HG03558 (cell line): ENCODE data around the gene PLXNB1.

Experiments
- ATAC-seq: cut with Tn5 transposase; IDR thresholded peaks from one replicate; pipeline ENCODE4 v1.9.1; 2021; ENCODE audit warnings: moderate number of reproducible peaks; ENCODE audit not compliant: unreplicated experiment; ENCODE audit errors: extremely low read depth

Gene PLXNB1

DNA sequence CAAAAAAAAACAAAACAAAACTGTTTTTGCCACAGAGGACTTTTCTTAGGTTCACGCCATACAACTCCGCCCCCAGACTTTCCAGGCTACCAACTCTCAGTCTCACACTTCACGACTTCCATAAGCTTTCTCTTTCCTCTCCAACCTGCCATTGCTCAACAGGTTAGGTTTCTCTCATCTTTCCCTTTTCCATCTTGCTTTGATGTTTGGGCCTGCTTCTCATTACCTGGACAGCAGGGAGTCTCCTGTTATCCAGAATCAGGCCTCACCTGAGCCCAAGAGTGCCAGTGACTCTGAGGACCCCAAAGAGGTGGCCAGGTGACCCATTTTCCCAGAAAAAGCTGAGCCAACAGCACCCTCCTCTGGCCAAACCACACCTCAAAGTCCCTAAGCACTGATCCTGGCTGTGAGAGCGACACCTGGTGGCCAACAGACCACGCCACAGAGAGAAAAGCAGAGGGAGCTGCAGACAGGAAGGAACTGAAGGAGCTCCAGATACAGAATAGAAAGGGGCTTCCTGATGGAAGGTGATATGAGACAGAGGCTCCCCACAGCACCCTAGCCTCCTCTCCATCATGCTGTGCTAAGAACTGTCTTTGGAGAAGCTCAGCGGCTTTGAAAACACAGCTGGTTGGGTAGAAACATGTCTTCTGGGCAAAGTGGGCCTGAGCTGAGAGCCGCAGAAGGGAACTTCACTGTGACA, 6.0 kb upstream of the PLXNB1 start:
- ATAC-seq = no peak

DNA sequence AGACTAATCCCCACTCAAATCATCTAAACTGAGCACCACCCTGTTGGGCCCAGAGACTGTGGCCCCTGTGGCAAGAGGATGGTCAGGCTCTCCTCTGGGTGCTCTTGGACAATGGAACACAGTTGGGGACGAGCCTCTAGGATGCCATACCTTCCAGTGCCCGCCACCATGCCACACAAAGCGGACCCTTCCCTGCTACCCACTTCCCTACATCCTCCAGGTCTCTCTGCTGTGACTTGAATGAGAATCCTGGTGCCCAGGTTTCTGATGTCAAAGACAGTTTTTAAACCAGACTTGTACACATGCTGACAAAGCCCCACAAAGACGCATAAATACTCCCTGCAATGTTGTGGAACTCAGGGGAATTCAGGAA, 5.3 kb upstream of the PLXNB1 start:
- no peak for ATAC-seq

GRCh38 chr3:48434591-48435222, 4.8 kb upstream of the PLXNB1 start:
- ATAC-seq = no peak

- ATAC-seq = no peak
Observed at GRCh38 chr3:48433472-48434118, 3.7 kb upstream of the PLXNB1 start.

GRCh38 chr3:48432411-48433371, 2.8 kb upstream of the PLXNB1 start:
- ATAC-seq = no peak

DNA sequence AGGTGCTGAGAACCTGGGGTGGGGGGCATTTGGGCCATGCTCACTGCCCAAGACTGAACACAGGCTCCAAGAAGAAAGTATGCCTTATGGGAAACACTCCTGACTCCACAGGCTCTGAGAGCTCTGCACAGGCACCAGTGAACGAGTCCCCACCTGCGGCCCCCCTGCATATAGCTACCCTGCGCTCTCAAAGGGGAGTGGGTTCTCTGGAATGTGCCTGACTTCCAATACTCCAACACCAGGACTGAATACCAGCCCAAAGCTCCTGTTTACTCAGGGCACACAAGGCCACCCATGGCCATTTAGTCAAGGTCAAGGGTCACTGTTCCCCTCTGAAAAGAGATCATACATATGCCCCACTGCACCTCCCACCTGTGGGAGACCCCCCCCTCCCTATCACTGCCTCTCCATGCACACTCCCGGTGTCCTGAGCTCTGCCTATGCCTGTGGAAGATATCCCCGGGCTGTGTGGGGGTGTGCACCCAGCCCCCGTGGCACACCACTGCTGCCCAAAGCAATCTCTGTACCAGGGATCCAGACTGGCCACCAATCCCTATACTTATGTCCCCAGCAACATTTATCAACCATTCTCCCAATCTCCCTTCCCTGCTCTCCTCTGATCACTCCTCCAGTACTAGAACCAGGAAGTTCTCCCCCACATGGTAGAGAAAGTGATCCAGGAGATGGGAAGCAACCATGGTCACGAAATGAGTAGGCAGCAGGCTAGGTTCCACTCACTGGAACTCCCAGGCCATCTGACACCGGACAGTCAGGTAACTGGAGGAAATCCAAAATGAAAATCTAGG, 1.5 kb upstream of the PLXNB1 start:
- ATAC-seq = no peak

DNA sequence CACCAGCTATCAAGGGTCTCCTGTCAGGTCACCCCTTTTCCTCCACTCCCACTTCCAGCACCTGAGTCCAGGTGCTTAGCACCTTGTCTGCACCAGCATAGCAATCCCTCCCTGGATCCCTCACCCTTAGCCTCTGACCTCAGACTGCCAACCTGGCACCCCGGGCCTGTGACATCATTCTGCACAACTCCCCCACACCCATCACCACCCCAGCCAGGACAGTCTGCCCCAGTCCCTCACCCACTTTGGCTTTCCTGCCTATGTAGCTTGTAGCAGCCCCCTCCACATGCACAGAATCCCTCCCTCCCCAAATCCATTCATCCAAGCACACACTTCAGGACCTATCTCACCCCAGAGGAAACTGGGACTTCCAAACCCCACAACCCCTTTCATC, 819 bp upstream of the PLXNB1 start:
- ATAC-seq = no peak

- no peak for ATAC-seq
Observed at GRCh38 chr3:48429317-48429959, 448 bp downstream of the PLXNB1 start.

- ATAC-seq = no peak
Observed at GRCh38 chr3:48428572-48429316, 1.1 kb downstream of the PLXNB1 start.

DNA sequence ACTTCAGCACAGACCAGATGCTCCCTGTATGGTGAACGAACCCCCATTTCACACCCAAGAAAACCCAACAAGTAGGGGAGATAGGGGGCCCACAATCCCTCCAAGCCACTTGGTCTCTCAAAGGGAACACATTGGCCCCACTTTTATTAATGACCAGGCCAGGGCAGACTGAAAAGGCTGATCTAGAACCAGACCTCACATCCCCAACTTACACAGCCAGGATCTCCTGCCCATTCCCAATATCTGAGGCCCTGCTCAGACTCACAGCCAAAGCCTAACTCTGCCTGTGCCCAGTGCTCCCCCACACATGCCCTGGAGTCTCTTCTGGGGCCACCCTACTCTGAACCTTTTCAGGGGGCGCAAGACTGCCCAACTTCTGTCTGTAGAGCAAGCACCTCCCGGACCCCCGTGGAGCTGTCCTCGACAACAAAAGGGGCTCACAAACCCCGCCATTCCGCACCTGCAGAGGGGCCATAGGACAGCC, 1.8 kb downstream of the PLXNB1 start:
- no peak for ATAC-seq

DNA sequence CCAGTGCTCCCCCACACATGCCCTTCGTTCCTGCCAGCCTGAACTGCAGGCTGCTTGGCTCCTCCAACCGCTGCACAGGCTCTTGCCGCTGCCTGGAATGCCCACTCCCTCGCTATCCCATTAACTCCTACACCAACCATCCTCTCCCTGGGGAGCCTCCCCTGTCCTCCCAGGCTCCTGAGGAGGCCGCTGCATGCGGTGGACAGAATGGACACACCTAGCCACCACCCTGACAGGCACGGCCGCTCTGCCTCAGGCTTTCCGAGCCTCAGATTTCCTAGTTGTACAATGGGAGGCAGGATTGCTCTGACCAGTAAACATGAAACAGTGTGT, 2.3 kb downstream of the PLXNB1 start:
- ATAC-seq = no peak

- ATAC-seq = no peak
Observed at GRCh38 chr3:48426944-48427629, 2.8 kb downstream of the PLXNB1 start.

DNA sequence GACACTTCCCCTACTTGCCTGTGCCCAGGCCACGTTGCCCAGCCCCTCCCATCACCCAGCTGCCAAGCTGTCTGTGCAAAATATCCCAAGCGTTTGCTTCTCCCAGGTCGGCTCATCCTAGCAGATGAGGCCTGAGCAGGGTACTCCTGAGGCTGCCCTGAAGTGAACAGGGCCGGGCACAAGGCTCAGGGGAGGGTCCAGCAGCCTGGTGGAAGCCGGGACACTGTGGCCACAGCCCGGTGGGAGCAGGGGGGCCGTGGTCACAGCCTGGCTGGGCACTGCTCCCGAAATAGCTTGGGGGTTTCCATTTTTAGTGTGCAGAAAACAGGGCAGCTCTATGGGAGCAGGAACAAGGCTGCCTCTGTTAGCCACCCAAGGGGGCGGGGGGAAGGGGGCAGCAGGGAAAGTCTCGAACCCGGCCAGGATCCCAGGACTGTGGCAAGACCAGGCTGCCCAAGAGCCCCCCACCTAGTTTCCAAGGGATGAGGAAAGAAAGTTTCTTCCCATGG, 3.4 kb downstream of the PLXNB1 start:
- no peak for ATAC-seq

DNA sequence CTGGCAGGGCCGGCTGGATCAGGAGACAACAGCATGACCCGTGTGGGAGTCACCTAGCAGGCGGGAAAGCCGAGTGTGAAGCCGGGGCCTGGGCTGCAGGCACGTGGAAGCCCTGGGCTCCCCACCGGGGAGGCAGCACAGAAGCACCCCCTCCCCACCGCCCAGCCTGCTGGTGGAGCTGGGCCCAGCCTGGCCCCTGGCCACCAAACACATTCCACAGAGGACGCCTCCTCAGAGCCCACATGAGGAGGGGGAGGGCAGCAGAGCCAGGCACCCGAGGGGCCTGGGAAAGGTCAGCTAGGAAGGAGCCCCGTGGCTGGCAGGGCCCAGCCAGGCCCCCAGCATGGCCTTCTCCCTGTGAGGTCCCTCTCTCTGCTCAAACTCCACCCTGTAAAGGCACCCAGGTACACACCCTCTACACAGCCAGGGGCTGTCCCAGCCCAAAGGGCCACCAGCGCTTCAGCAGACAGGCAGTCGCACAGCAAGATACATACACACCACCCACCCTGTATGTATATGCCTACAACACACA, 4.5 kb downstream of the PLXNB1 start:
- ATAC-seq = no peak

DNA sequence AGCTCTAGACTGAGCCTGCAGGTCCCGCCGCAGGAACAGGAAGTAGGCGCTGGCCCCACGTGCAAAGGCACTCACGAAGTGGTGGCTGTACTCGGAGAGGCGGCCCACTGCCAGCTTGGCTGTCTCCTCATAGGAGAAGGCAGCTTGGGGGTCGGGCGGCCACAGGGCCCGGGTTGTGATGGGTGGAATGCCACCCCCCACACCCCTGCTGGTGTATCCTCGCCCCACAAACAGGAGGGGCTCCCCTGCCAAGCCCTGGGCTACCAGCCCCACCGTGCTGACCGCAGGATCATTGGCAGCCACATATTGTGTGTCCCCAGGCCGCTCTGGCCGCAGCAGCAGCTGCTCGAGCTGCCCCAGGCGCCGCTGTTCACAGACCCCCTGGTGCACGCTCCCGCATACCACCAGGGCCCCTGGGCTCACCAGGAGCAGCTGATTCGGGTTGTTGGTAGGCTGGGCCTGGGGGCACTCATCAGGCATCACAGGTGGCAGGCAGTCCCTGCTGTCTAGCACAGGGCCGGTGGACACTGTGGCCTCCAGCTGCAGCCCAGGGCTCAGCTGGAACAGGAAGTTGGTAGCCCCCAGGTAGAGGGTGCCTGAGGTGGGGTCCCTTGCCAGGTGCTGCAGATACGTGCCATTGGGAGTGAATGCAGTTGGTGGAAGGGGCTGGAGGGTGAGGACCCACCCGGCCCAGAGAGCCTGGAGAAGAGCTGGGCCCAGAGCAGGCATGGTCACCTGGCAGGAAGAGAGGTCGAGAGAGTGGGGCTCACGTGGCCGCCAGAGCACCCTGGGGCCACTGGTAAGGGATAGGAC, 5.8 kb downstream of the PLXNB1 start:
- ATAC-seq = no peak

GRCh38 chr3:48423241-48423882, 6.5 kb downstream of the PLXNB1 start:
- no peak for ATAC-seq
